Vagina (tissue), 2 donors: Measurements from ENCODE around the gene S100A5.

Experiments used
- POLR2A ChIP-seq, 2 donors: fragments of 450-650 bp; IDR thresholded peaks; one replicate each; pipeline ENCODE4 v1.6.1; 2017; ENCODE audit warnings: antibody characterized with exemption in 2 of 2, mild to moderate bottlenecking in 2 of 2, moderate library complexity in 2 of 2
- POLR2AphosphoS5 ChIP-seq, 2 donors: sonication (generic); formaldehyde crosslinking; IDR thresholded peaks; one replicate each; pipeline ENCODE4 v1.9.0; 2017; ENCODE audit warnings: antibody characterized with exemption in 2 of 2, mild to moderate bottlenecking in 2 of 2, low read depth in 1 of 2; ENCODE audit not compliant: insufficient read depth in 1 of 2
- TF ChIP-seq, protein P1 (sequence below), 3 experiments: fragments of 450-650 bp in 2 of 3; fragments of 200-600 bp in 1 of 3; sonication (generic) in 1 of 3; IDR thresholded peaks; one replicate each; pipeline ENCODE4 v1.5.1; 2017 to 2019; ENCODE audit warnings: antibody characterized with exemption in 3 of 3, mild to moderate bottlenecking in 2 of 3, moderate library complexity in 2 of 3

DNA sequence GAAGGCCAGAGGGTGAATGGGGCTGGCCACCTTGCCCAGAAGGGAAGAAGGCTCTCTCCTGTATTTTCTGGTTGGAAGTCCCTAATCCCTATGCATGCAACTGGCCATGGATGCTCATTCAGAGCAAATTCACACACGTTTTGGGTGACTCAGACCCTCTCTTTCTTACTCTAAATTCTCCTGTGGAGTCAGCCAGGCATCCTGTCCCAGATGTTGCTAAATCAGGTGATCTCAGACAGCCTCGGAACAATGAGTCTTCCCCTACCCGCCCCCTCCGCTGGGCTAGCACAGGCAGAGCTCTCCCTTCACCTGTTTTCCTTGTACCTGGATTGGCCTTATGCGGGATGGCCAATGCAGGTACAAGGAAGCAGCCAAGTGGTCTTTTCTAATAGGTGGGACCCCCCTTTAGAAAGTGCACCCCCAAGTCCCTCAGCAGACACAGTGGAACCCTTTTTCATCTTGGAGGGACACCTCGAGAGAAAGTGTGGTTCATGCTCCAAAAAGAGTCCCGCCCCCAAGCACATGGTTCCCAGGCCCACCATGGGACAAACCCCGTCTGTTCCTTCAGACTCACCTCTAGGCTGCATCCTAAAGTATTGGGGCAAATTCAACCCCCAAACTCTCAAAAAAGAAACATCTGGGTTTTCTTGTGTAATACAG, 13.6 kb downstream of the S100A5 start:
- TF ChIP-seq POLR2A (IDR thresholded peaks at IDR 0.05) = no peak
- TF ChIP-seq, protein P1, sequence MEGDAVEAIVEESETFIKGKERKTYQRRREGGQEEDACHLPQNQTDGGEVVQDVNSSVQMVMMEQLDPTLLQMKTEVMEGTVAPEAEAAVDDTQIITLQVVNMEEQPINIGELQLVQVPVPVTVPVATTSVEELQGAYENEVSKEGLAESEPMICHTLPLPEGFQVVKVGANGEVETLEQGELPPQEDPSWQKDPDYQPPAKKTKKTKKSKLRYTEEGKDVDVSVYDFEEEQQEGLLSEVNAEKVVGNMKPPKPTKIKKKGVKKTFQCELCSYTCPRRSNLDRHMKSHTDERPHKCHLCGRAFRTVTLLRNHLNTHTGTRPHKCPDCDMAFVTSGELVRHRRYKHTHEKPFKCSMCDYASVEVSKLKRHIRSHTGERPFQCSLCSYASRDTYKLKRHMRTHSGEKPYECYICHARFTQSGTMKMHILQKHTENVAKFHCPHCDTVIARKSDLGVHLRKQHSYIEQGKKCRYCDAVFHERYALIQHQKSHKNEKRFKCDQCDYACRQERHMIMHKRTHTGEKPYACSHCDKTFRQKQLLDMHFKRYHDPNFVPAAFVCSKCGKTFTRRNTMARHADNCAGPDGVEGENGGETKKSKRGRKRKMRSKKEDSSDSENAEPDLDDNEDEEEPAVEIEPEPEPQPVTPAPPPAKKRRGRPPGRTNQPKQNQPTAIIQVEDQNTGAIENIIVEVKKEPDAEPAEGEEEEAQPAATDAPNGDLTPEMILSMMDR (IDR thresholded peaks at IDR 0.05) = no peak
- TF ChIP-seq POLR2AphosphoS5 (IDR thresholded peaks at IDR 0.05; ENCODE audit: insufficient read depth in 1 of 2, low read depth in 1 of 2) = peak in 1 of 2 donors; percentile 54
